Measurements from ENCODE around the gene DNM3.
A peak's percentile ranks its signal among the peaks of the same experiment; 100 is the strongest.
"Not testable (repeated sequence)": the region's sequence is repeated elsewhere in the genome, so short reads cannot be mapped to it uniquely, and the experiment has no call there.

DNM3 gene

GRCh38 chr1:172425339-172425738 lies 584.0 kb downstream of the DNM3 start:
- no peak for DNase-seq (ENCODE audit: low read depth)

- no peak for DNase-seq (ENCODE audit: low read depth)
These were observed 585.9 kb downstream of the DNM3 start for GRCh38 chr1:172427191-172427590.

- no peak for DNase-seq (ENCODE audit: low read depth)
These were observed 588.2 kb downstream of the DNM3 start for GRCh38 chr1:172429331-172430127.

- no peak for DNase-seq (ENCODE audit: low read depth)
These were observed 588.8 kb downstream of the DNM3 start for GRCh38 chr1:172430128-172430454.

- no peak for DNase-seq (ENCODE audit: low read depth)
These were observed 589.9 kb downstream of the DNM3 start for GRCh38 chr1:172431204-172431603.

GRCh38 chr1:172431721-172432192 lies 590.5 kb downstream of the DNM3 start:
- DNase-seq (ENCODE audit: low read depth), result no peak

- not testable (repeated sequence) for DNase-seq (ENCODE audit: low read depth)
These were observed 595.9 kb downstream of the DNM3 start for GRCh38 chr1:172437183-172437582.

GRCh38 chr1:172442404-172442803 lies 601.1 kb downstream of the DNM3 start:
- no peak for DNase-seq (ENCODE audit: low read depth)

GRCh38 chr1:172442843-172443565 lies 601.7 kb downstream of the DNM3 start:
- DNase-seq (ENCODE audit: low read depth), result no peak

GRCh38 chr1:172443666-172444453 lies 602.6 kb downstream of the DNM3 start, which contains the start of gene PIGC:
Gene PIGC (minus strand): TSS chr1:172444069. CDS start chr1:172442622, 1,447 bp downstream.
- peak; percentile 87 for DNase-seq (ENCODE audit: low read depth)

GRCh38 chr1:172446547-172446946 lies 605.2 kb downstream of the DNM3 start:
- DNase-seq (ENCODE audit: low read depth), result no peak

- no peak for DNase-seq (ENCODE audit: low read depth)
These were observed 606.3 kb downstream of the DNM3 start for GRCh38 chr1:172447641-172448040.

- DNase-seq (ENCODE audit: low read depth), result no peak
These were observed 607.8 kb downstream of the DNM3 start for GRCh38 chr1:172448995-172449584.

GRCh38 chr1:172449585-172450523 lies 608.6 kb downstream of the DNM3 start:
- no peak for DNase-seq (ENCODE audit: low read depth)

GRCh38 chr1:172450524-172450885 lies 609.2 kb downstream of the DNM3 start:
- DNase-seq (ENCODE audit: low read depth), result no peak

- no peak for DNase-seq (ENCODE audit: low read depth)
These were observed 609.7 kb downstream of the DNM3 start for GRCh38 chr1:172451002-172451443.

- no peak for DNase-seq (ENCODE audit: low read depth)
These were observed 611.3 kb downstream of the DNM3 start for GRCh38 chr1:172452536-172453152.

GRCh38 chr1:172453153-172453545 lies 611.9 kb downstream of the DNM3 start:
- no peak for DNase-seq (ENCODE audit: low read depth)

GRCh38 chr1:172453607-172454006 lies 612.3 kb downstream of the DNM3 start:
- DNase-seq (ENCODE audit: low read depth), result no peak

- DNase-seq (ENCODE audit: low read depth), result no peak
These were observed 614.2 kb downstream of the DNM3 start for GRCh38 chr1:172455451-172455850.
